ENCODE measurements around the gene STK16. TPM values are rescaled to one million over a fixed set of nuclear protein-coding genes. Genes with fewer than 3 reads are reported as not detected.

The STK16 gene
- total RNA-seq, 1 experiment from 2014 or later: 21.6 TPM

DNA sequence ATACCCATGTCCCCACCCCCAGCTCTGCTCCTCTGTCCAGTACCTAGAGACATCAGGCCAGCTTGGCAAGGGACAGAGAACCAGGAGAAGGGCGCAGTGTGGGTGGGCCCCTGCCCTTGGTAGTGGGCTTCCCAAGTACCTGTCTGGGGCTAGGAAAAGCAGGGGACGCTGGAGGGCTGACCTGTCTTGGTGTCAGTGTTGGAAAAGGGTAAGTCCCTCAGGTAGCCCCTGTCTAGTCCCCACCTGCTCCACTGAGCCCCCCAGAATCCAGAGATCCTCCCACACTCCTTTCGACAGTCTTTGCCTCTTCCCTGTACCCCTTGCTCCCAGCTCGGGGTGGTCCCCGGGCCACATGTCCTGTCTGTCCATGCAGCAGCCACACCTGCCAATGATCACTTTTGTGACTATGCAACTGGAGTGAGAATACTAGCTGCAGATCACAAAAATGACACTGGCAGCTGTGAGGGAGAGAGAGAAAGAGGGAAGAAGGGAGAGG, 48.5 kb downstream of the STK16 start:
- Mint-ChIP-seq H3K27ac (no peak overlapping the region), H3K36me3 (ENCODE audit: insufficient read depth in 1 of 3, low read depth in 3 of 3) (peaks cover 0 to 4% (median 2%) of the 10 kb centered on the region in 3 experiments; a peak in 2 of 7 replicates), H3K4me1 (peaks cover 11 to 13% of the 10 kb centered on the region in 2 experiments), H3K4me3 (peak overlapping the region; percentile 81 to 84), H3K9me3 (peaks cover 2 to 7% of the 10 kb centered on the region in 2 experiments; a peak in 3 of 5 replicates), H3K27me3 (ENCODE audit: low read depth) (peaks cover 53% of the 10 kb centered on the region)
- Histone ChIP-seq H3K4me2 (ENCODE audit: insufficient read depth, insufficient read length, low read length) (peak overlapping the region; percentile 88), H4K8ac (replicated peaks; ENCODE audit: insufficient read length, low read depth, low read length) (no peak overlapping the region), H3K23ac (ENCODE audit: insufficient read length, low read depth, low read length) (no peak overlapping the region), H3K79me2 (ENCODE audit: insufficient read depth, low read length) (no peaks in the 10 kb centered on the region), H2BK12ac (ENCODE audit: insufficient read length, low read depth, low read length) (no peak overlapping the region), H2AFZ (ENCODE audit: low read length) (no peak overlapping the region), H3K14ac (ENCODE audit: insufficient read depth, low read length) (no peak overlapping the region), H3K56ac (ENCODE audit: insufficient read length, low read depth, low read length) (no peak overlapping the region), H3K79me1 (ENCODE audit: insufficient read depth, low read depth, low read length, poor library complexity, severe bottlenecking) (no peaks in the 10 kb centered on the region), H3K4ac (ENCODE audit: low read depth, low read length) (no peak overlapping the region), H2BK15ac (ENCODE audit: low read depth, low read length) (no peak overlapping the region), H3K18ac (ENCODE audit: insufficient read length, low read depth, low read length) (no peak overlapping the region), H3T11ph (ENCODE audit: low read length) (no peak overlapping the region), H2BK120ac (ENCODE audit: low read depth, low read length, poor library complexity, severe bottlenecking) (no peak overlapping the region), H4K20me1 (ENCODE audit: control insufficient read depth, insufficient read depth, insufficient read length) (no peaks in the 10 kb centered on the region), H3K9me3 (ENCODE audit: control insufficient read depth, low read depth, low read length) (no peaks in the 10 kb centered on the region), H3K9ac (ENCODE audit: extremely low read depth, insufficient read length, low read length) (no peak overlapping the region), H2AK5ac (ENCODE audit: insufficient read length, low read length) (no peak overlapping the region), H3K27ac (ENCODE audit: insufficient read length, low read depth, low read length) (no peak overlapping the region), H4K91ac (ENCODE audit: insufficient read length, low read depth, low read length) (no peak overlapping the region), H3K4me1 (ENCODE audit: insufficient read depth, low read length) (no peaks in the 10 kb centered on the region), H2BK20ac (ENCODE audit: low read depth, low read length, poor library complexity, severe bottlenecking) (no peak overlapping the region), H4K5ac (ENCODE audit: insufficient read length, low read depth, low read length) (no peak overlapping the region), H3K27me3 (ENCODE audit: insufficient read depth, low read length) (no peaks in the 10 kb centered on the region; the same call in 1 of the 2 replicates), H2BK5ac (ENCODE audit: insufficient read length, low read length) (no peak overlapping the region), H3K23me2 (ENCODE audit: insufficient read length, low read depth, low read length, poor library complexity, severe bottlenecking) (peaks cover 6% of the 10 kb centered on the region)
- DNase-seq: no peak
- TF ChIP-seq, protein P1, sequence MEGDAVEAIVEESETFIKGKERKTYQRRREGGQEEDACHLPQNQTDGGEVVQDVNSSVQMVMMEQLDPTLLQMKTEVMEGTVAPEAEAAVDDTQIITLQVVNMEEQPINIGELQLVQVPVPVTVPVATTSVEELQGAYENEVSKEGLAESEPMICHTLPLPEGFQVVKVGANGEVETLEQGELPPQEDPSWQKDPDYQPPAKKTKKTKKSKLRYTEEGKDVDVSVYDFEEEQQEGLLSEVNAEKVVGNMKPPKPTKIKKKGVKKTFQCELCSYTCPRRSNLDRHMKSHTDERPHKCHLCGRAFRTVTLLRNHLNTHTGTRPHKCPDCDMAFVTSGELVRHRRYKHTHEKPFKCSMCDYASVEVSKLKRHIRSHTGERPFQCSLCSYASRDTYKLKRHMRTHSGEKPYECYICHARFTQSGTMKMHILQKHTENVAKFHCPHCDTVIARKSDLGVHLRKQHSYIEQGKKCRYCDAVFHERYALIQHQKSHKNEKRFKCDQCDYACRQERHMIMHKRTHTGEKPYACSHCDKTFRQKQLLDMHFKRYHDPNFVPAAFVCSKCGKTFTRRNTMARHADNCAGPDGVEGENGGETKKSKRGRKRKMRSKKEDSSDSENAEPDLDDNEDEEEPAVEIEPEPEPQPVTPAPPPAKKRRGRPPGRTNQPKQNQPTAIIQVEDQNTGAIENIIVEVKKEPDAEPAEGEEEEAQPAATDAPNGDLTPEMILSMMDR (conservative IDR thresholded peaks at IDR 0.05): no peak
- WGBS (ENCODE audit: extremely low coverage, insufficient read length, low lambda C conversion rate): no CpG with 5 or more reads among the region's 5 CpGs
